Activated naive CD4-positive, alpha-beta T cell treated with anti-CD3 and anti-CD28 coated beads, Interleukin-2, amount 10 ng/mL, durations not matched to agents 7 days and 5 days (primary cell): Measurements from ENCODE around the gene NSD2.
"Not testable (repeated sequence)": the region's sequence is repeated elsewhere in the genome, so short reads cannot be mapped to it uniquely, and the experiment has no call there.

Experiments used
- CTCF ChIA-PET: fragments of 350-600 bp; sonication (Branson Sonifier 250); formaldehyde crosslinking; loops from one replicate; lab custom pipeline; 2021; ENCODE audit warnings: antibody characterized with exemption; lab: Charles Lee
- DNase-seq: peaks from one replicate; pipeline ENCODE4 v3.0.0-alpha.2; 2020
- H3K27ac Mint-ChIP-seq: one replicate; pipeline ENCODE4 v1.8.0; 2021; ENCODE audit warnings: mild to moderate bottlenecking, moderate library complexity, mixed read lengths
- H3K27me3 Mint-ChIP-seq: one replicate; pipeline ENCODE4 v1.8.0; 2021; ENCODE audit warnings: mild to moderate bottlenecking, mixed read lengths
- H3K36me3 Mint-ChIP-seq: one replicate; pipeline ENCODE4 v1.8.0; 2021; ENCODE audit warnings: mixed read lengths
- H3K4me1 Mint-ChIP-seq: one replicate; pipeline ENCODE4 v1.8.0; 2021; ENCODE audit warnings: mixed read lengths
- H3K4me3 Mint-ChIP-seq: one replicate; pipeline ENCODE4 v1.8.0; 2021; ENCODE audit warnings: mild to moderate bottlenecking, moderate library complexity, mixed read lengths
- H3K9me3 Mint-ChIP-seq: one replicate; pipeline ENCODE4 v1.8.0; 2021; ENCODE audit warnings: mixed read lengths

Gene NSD2

GRCh38 chr4:1902243-1902642, 31.1 kb downstream of the NSD2 start:
- CTCF ChIA-PET = interaction anchor here (0.6 to 1.6 kb wide), 5 partner anchors 10 to 92 kb away, joined by 3 to 5 read pairs (median 3); no protein-coding TSS in a partner anchor
- Mint-ChIP-seq H3K27me3 (no peaks in the 10 kb centered on the region), H3K36me3 (peaks cover 70% of the 10 kb centered on the region), H3K27ac (peak overlapping the region; percentile 58), H3K9me3 (no peaks in the 10 kb centered on the region), H3K4me1 (peaks cover 85% of the 10 kb centered on the region), H3K4me3 (no peak overlapping the region)
- DNase-seq = no peak

GRCh38 chr4:1903035-1903434, 31.8 kb downstream of the NSD2 start:
- no peaks in the 10 kb centered on the region for H3K9me3 Mint-ChIP-seq
- peaks cover 75% of the 10 kb centered on the region for H3K36me3 Mint-ChIP-seq
- peaks cover 88% of the 10 kb centered on the region for H3K4me1 Mint-ChIP-seq
- DNase-seq = no peak
- H3K27ac Mint-ChIP-seq = peak overlapping the region; percentile 78
- no peak overlapping the region for H3K4me3 Mint-ChIP-seq
- no peaks in the 10 kb centered on the region for H3K27me3 Mint-ChIP-seq
- CTCF ChIA-PET = interaction anchor here (0.7 to 1.6 kb wide), 3 partner anchors 10 to 24 kb away, joined by 3 read pairs; no protein-coding TSS in a partner anchor

GRCh38 chr4:1904042-1904441, 32.8 kb downstream of the NSD2 start:
- H3K4me1 Mint-ChIP-seq = peaks cover 92% of the 10 kb centered on the region
- CTCF ChIA-PET = no interaction called here
- peaks cover 78% of the 10 kb centered on the region for H3K36me3 Mint-ChIP-seq
- H3K27me3 Mint-ChIP-seq = no peaks in the 10 kb centered on the region
- no peaks in the 10 kb centered on the region for H3K9me3 Mint-ChIP-seq
- no peak for DNase-seq
- peak overlapping the region; percentile 14 for H3K27ac Mint-ChIP-seq
- no peak overlapping the region for H3K4me3 Mint-ChIP-seq

- H3K4me3 Mint-ChIP-seq = no peak overlapping the region
- H3K36me3 Mint-ChIP-seq = peaks cover 73% of the 10 kb centered on the region
These were observed 36.8 kb downstream of the NSD2 start for GRCh38 chr4:1907848-1908525.

GRCh38 chr4:1909696-1910095, 38.5 kb downstream of the NSD2 start:
- not testable (repeated sequence) for H3K27ac Mint-ChIP-seq, H3K27me3 Mint-ChIP-seq, DNase-seq, H3K9me3 Mint-ChIP-seq, H3K4me3 Mint-ChIP-seq
- H3K4me1 Mint-ChIP-seq = peaks cover 64% of the 10 kb centered on the region
- H3K36me3 Mint-ChIP-seq = peaks cover 72% of the 10 kb centered on the region
- CTCF ChIA-PET = interaction anchor here (2.8 kb wide), 1 partner anchor 10 kb away, joined by 17 read pairs; no protein-coding TSS in a partner anchor

More at GRCh38 chr4:1907848-1908525, 36.8 kb downstream of the NSD2 start:
- Mint-ChIP-seq H3K27ac (peak overlapping the region; percentile 81), H3K27me3 (no peaks in the 10 kb centered on the region), H3K4me1 (peaks cover 79% of the 10 kb centered on the region), H3K9me3 (no peaks in the 10 kb centered on the region)
- CTCF ChIA-PET = interaction anchor here (0.6 to 2.8 kb wide), 3 partner anchors 9 to 59 kb away, joined by 3 to 17 read pairs (median 3); no protein-coding TSS in a partner anchor
- no peak for DNase-seq

- H3K27me3 Mint-ChIP-seq = no peaks in the 10 kb centered on the region
- no peak overlapping the region for H3K27ac Mint-ChIP-seq
- peaks cover 66% of the 10 kb centered on the region for H3K36me3 Mint-ChIP-seq
- peaks cover 56% of the 10 kb centered on the region for H3K4me1 Mint-ChIP-seq
- DNase-seq = peak; percentile 58
- no peaks in the 10 kb centered on the region for H3K9me3 Mint-ChIP-seq
- H3K4me3 Mint-ChIP-seq = no peak overlapping the region
- CTCF ChIA-PET = no interaction called here
These were observed 39.5 kb downstream of the NSD2 start for GRCh38 chr4:1910643-1911042.

- H3K9me3 Mint-ChIP-seq, H3K27me3 Mint-ChIP-seq, H3K27ac Mint-ChIP-seq, CTCF ChIA-PET, H3K4me3 Mint-ChIP-seq, DNase-seq: not testable (repeated sequence)
- Mint-ChIP-seq H3K36me3 (peaks cover 66% of the 10 kb centered on the region), H3K4me1 (peaks cover 50% of the 10 kb centered on the region)
These were observed 40.1 kb downstream of the NSD2 start for GRCh38 chr4:1911316-1911715.

- Mint-ChIP-seq H3K27ac (no peak overlapping the region), H3K36me3 (peaks cover 52% of the 10 kb centered on the region), H3K4me1 (no peaks in the 10 kb centered on the region), H3K9me3 (no peaks in the 10 kb centered on the region), H3K27me3 (no peaks in the 10 kb centered on the region), H3K4me3 (no peak overlapping the region)
- DNase-seq = no peak
- CTCF ChIA-PET = interaction anchor here (1.6 kb wide), 1 partner anchor 33 kb away, joined by 3 read pairs; no protein-coding TSS in a partner anchor
These were observed 51.6 kb downstream of the NSD2 start for GRCh38 chr4:1922821-1923220.

GRCh38 chr4:1927675-1928074, 56.5 kb downstream of the NSD2 start:
- DNase-seq = no peak
- H3K4me1 Mint-ChIP-seq = no peaks in the 10 kb centered on the region
- no peak overlapping the region for H3K4me3 Mint-ChIP-seq
- H3K27me3 Mint-ChIP-seq = no peaks in the 10 kb centered on the region
- H3K9me3 Mint-ChIP-seq = no peaks in the 10 kb centered on the region
- H3K27ac Mint-ChIP-seq = no peak overlapping the region
- H3K36me3 Mint-ChIP-seq = peaks cover 55% of the 10 kb centered on the region
- CTCF ChIA-PET = interaction anchor here (1.0 to 2.0 kb wide), 2 partner anchors 27 to 28 kb away, joined by 3 to 4 read pairs; no protein-coding TSS in a partner anchor

GRCh38 chr4:1928356-1929239, 57.4 kb downstream of the NSD2 start:
- Mint-ChIP-seq H3K9me3 (no peaks in the 10 kb centered on the region), H3K4me3 (no peak overlapping the region), H3K36me3 (peaks cover 48% of the 10 kb centered on the region), H3K27ac (peak overlapping the region; percentile 9), H3K4me1 (no peaks in the 10 kb centered on the region), H3K27me3 (no peaks in the 10 kb centered on the region)
- CTCF ChIA-PET = interaction anchor here (1.0 to 2.0 kb wide), 2 partner anchors 28 to 29 kb away, joined by 3 to 4 read pairs; no protein-coding TSS in a partner anchor
- no peak for DNase-seq

- Mint-ChIP-seq H3K27me3 (no peaks in the 10 kb centered on the region), H3K4me1 (no peaks in the 10 kb centered on the region), H3K27ac (no peak overlapping the region), H3K9me3 (no peaks in the 10 kb centered on the region), H3K4me3 (no peak overlapping the region), H3K36me3 (peaks cover 37% of the 10 kb centered on the region)
- CTCF ChIA-PET = interaction anchor here (0.6 kb wide), 1 partner anchor 15 kb away, joined by 3 read pairs; no protein-coding TSS in a partner anchor
- DNase-seq = no peak
These were observed 61.5 kb downstream of the NSD2 start for GRCh38 chr4:1932736-1933135.

- Mint-ChIP-seq H3K36me3 (peaks cover 33% of the 10 kb centered on the region), H3K4me3 (no peak overlapping the region)
These were observed 62.5 kb downstream of the NSD2 start for GRCh38 chr4:1933700-1934099.

GRCh38 chr4:1937550-1937949, 66.4 kb downstream of the NSD2 start:
- DNase-seq = no peak
- Mint-ChIP-seq H3K4me1 (no peaks in the 10 kb centered on the region), H3K27ac (no peak overlapping the region), H3K9me3 (no peaks in the 10 kb centered on the region), H3K27me3 (no peaks in the 10 kb centered on the region), H3K36me3 (peaks cover 39% of the 10 kb centered on the region), H3K4me3 (no peak overlapping the region)
- CTCF ChIA-PET = no interaction called here

More at GRCh38 chr4:1933700-1934099, 62.5 kb downstream of the NSD2 start:
- Mint-ChIP-seq H3K27me3 (no peaks in the 10 kb centered on the region), H3K9me3 (no peaks in the 10 kb centered on the region), H3K4me1 (no peaks in the 10 kb centered on the region), H3K27ac (no peak overlapping the region)
- CTCF ChIA-PET = no interaction called here
- no peak for DNase-seq

GRCh38 chr4:1938027-1938426, 66.8 kb downstream of the NSD2 start:
- H3K9me3 Mint-ChIP-seq = no peaks in the 10 kb centered on the region
- no peak overlapping the region for H3K27ac Mint-ChIP-seq
- DNase-seq = no peak
- no peaks in the 10 kb centered on the region for H3K27me3 Mint-ChIP-seq
- CTCF ChIA-PET = no interaction called here
- H3K4me3 Mint-ChIP-seq = no peak overlapping the region
- H3K4me1 Mint-ChIP-seq = no peaks in the 10 kb centered on the region
- H3K36me3 Mint-ChIP-seq = peaks cover 42% of the 10 kb centered on the region
